Activated T-helper 17 cell treated with anti-CD3 and anti-CD28 coated beads, Interleukin-2, amount 50 U/mL, for 72 hours (primary cell): ENCODE measurements around the gene FAM174C. TPM values are rescaled to one million over a fixed set of nuclear protein-coding genes. Genes with fewer than 3 reads are reported as not detected.
"Not testable (repeated sequence)": the region's sequence is repeated elsewhere in the genome, so short reads cannot be mapped to it uniquely, and the experiment has no call there.

Experiments used
- ATAC-seq: fragments of 150-1000 bp; cut with Tn5 transposase; replicated peaks from 2 replicates; pipeline ENCODE4 v1.10.0; 2021; ENCODE audit warnings: mild to moderate bottlenecking, moderate library complexity
- H3K27ac Mint-ChIP-seq: one replicate; pipeline ENCODE4 v1.8.0; 2022; ENCODE audit warnings: mixed read lengths
- H3K27me3 Mint-ChIP-seq: one replicate; pipeline ENCODE4 v1.8.0; 2022; ENCODE audit warnings: mixed read lengths
- H3K36me3 Mint-ChIP-seq: one replicate; pipeline ENCODE4 v1.8.0; 2022; ENCODE audit warnings: low read depth, mild to moderate bottlenecking, mixed read lengths
- H3K4me1 Mint-ChIP-seq: one replicate; pipeline ENCODE4 v1.8.0; 2022; ENCODE audit warnings: mixed read lengths
- H3K4me3 Mint-ChIP-seq: one replicate; pipeline ENCODE4 v1.8.0; 2022; ENCODE audit warnings: mild to moderate bottlenecking, mixed read lengths
- H3K9me3 Mint-ChIP-seq: one replicate; pipeline ENCODE4 v1.8.0; 2022; ENCODE audit warnings: mixed read lengths
- total RNA-seq, 2 donors: library from RNA; stranded (reverse); gene quantifications; one replicate each; pipeline ENCODE4 v1.2.3, GENCODE V29; 2022

The FAM174C gene
- total RNA-seq, 2 donors from 2014 or later, result 52.9 to 85.9 TPM

DNA sequence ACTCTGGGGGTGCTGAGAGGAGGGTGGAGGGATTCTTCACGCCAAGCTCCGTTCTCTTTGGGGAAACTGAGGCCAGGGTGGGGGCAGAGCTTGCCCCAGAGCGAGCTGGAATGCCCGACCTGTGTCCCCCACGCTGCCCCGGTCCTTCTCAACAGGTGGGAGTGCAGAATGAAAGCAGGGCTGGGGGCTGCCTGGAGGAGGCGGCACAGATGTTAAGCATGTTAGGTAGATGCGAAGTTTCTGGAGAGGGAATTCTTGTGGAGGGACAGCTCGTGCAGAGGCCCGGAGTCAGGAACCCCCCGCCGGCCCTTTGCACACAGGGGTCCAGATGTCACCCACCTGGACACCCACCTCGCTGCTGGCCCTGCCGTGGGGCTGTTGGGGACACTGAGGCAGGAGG, 19.4 kb downstream of the FAM174C start:
- Mint-ChIP-seq H3K27ac (no peak overlapping the region), H3K36me3 (no peaks in the 10 kb centered on the region), H3K9me3 (no peaks in the 10 kb centered on the region), H3K27me3 (peaks cover 6% of the 10 kb centered on the region), H3K4me1 (no peaks in the 10 kb centered on the region), H3K4me3 (no peak overlapping the region)
- no peak for ATAC-seq

DNA sequence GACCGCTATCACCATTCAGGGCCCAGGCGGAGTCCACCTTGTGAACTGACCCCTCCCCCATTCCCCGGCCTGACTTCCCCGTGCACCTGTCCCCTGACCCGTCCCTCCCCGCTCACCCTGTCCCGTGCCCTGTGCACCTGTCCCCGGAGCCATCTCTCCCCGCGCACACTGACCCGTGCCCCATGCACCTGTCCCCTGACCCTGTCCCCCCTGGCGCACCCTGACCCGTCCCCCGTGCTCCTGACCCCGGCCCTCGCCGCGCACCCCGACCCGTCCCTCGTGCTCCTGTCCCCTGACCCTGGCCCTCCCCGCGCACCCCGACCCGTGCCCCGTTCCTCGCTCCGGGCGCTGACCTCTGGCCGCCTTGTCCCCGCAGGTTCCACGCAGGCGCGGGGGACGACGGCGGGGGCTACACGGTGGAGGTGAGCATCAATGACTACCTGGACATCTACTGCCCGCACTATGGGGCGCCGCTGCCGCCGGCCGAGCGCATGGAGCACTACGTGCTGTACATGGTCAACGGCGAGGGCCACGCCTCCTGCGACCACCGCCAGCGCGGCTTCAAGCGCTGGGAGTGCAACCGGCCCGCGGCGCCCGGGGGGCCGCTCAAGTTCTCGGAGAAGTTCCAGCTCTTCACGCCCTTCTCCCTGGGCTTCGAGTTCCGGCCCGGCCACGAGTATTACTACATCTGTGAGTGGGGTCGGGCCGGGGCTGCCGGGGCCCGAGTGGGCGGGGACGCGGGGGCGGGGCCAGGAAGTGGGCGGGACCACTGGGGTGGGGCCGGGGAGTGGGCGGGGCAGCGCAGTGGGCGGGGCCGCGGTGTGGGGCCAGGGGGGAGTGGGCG, 20.1 kb downstream of the FAM174C start:
- no peak overlapping the region for H3K4me3 Mint-ChIP-seq
- no peaks in the 10 kb centered on the region for H3K36me3 Mint-ChIP-seq
- no peaks in the 10 kb centered on the region for H3K9me3 Mint-ChIP-seq
- peaks cover 6% of the 10 kb centered on the region for H3K27me3 Mint-ChIP-seq
- no peak for ATAC-seq
- H3K27ac Mint-ChIP-seq, result no peak overlapping the region
- no peaks in the 10 kb centered on the region for H3K4me1 Mint-ChIP-seq

DNA sequence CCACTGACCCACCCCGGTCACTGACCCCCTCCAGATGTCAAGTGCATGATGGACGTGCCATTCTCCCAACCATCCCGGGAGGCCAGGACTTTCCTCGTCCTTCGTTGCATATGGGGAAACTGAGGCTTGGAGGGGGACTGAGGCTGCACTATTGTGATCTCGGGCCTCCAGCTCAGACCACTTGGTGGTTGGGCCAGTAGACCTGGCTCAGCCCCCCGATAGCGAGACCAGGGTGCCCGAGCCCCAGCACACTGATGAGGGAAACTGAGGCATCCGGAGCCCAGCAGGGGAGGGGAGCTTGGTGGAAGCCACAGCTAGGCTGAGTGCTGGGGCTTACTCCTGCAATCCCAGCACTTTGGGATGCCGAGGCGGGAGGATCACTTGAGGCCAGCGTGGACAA, 20.7 kb downstream of the FAM174C start:
- no peaks in the 10 kb centered on the region for H3K9me3 Mint-ChIP-seq
- no peak overlapping the region for H3K4me3 Mint-ChIP-seq
- no peaks in the 10 kb centered on the region for H3K4me1 Mint-ChIP-seq
- no peak overlapping the region for H3K27ac Mint-ChIP-seq
- no peak for ATAC-seq
- peaks cover 6% of the 10 kb centered on the region for H3K27me3 Mint-ChIP-seq
- H3K36me3 Mint-ChIP-seq, result no peaks in the 10 kb centered on the region

DNA sequence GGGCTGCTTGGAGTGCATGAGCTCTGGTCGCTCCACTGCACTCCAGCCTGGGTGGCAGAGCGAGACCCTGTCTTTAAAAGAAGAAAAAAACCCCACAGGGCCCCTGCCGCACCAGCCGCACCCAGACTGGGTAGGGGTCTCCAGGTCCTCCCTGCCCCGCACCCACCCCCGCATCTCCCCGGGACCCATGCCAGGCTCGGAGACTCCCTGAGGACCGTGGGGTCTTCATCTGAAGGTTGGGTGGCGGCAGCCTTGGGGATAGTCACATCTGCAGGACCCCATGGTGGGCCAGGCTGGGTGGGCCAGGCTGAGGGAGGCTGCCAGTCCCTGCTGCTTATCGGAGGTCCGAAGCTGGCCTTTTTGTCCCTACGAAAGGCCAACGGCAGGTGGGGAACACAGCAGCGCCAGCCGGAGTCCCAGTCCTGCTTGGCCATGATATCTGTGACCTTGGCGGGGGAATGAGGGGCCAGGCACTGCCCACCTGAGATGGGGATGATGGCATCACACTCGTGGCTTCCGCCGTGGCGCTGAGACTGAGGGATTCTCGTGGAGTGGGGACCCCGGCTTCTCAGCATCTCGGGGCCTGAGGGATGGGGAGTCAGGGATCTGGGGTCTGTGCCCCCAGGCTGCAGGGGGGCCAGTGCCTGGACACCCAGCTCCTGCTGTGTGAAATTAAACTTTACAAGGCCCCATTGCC, 21.4 kb downstream of the FAM174C start:
- H3K27ac Mint-ChIP-seq, result no peak overlapping the region
- H3K4me1 Mint-ChIP-seq, result no peaks in the 10 kb centered on the region
- no peak for ATAC-seq
- peaks cover 6% of the 10 kb centered on the region for H3K27me3 Mint-ChIP-seq
- H3K4me3 Mint-ChIP-seq, result no peak overlapping the region
- H3K36me3 Mint-ChIP-seq, result no peaks in the 10 kb centered on the region
- no peaks in the 10 kb centered on the region for H3K9me3 Mint-ChIP-seq

DNA sequence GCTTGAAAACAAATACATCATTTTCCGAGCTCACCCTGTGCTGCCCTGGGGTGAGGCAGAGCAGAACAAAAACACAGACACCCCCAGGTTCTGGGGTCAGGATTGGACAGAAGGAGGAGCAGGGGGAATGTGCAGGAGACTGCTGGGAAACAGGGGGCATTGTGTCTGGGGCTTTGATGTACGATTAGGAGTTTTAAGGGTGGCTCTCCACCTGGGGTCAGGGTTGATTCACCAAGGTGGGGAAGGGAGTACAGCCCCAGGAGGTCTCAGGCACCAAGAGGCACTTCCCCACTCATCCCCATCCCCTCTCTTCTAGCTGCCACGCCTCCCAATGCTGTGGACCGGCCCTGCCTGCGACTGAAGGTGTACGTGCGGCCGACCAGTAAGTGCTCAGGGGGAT, 22.9 kb downstream of the FAM174C start:
- Mint-ChIP-seq H3K27me3 (no peaks in the 10 kb centered on the region), H3K27ac (no peak overlapping the region), H3K36me3 (no peaks in the 10 kb centered on the region), H3K9me3 (no peaks in the 10 kb centered on the region), H3K4me1 (no peaks in the 10 kb centered on the region), H3K4me3 (no peak overlapping the region)
- ATAC-seq, result no peak

DNA sequence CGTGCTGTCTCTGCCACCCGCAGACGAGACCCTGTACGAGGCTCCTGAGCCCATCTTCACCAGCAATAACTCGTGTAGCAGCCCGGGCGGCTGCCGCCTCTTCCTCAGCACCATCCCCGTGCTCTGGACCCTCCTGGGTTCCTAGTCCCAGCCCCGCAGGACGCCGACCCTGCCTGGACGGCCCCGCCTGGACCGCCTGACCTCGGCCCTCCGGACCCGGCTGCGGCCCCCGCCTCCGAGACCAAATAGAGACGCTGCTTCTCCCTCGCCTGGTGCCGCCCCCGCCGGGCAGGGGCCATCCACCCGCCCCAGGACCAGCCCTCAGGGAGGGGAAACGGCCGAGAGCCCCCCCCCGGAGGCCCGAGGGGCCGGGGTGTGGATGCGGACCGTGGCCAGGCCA, 24.5 kb downstream of the FAM174C start:
- Mint-ChIP-seq H3K36me3 (no peaks in the 10 kb centered on the region), H3K27ac (no peak overlapping the region), H3K4me1 (no peaks in the 10 kb centered on the region), H3K4me3 (no peak overlapping the region), H3K9me3 (no peaks in the 10 kb centered on the region), H3K27me3 (no peaks in the 10 kb centered on the region)
- no peak for ATAC-seq

DNA sequence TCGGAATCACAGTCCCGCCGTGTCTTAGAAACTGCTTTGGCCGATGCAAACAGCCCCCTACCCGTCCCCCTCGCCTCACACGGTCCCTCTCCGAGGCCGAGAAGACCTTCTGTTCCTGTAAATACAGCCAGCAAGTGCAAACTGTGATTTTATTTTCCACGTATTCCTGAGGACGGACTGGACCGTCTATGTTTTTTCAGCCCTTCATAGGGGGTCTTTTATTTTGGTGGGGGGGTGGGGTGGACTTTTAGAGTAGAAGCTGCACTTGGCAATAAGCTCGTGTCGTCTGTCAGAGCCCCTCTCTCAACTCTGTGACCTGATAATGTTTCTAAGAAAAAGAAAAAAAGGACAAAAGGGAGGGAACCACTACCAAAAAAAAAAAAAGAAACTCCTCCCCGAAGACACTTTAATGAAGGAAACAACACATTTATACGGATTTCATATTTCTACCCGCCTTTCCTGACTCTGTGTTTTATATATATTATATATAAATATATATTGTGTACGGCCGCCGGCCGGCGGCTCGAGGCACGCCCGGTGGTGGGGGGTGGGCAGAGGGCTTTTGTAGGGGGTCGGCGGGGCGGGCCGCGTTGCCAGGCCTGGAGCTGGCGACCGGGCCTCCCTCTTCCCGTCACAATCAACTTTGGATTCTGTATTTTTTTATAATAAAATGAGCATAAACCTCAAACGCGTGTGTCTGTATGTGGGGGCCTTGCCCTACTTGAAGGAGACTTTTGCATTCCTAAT, 25.6 kb downstream of the FAM174C start:
- Mint-ChIP-seq H3K4me3 (no peak overlapping the region), H3K36me3 (no peaks in the 10 kb centered on the region), H3K9me3 (no peaks in the 10 kb centered on the region), H3K27me3 (no peaks in the 10 kb centered on the region), H3K4me1 (no peaks in the 10 kb centered on the region), H3K27ac (no peak overlapping the region)
- ATAC-seq, result no peak

DNA sequence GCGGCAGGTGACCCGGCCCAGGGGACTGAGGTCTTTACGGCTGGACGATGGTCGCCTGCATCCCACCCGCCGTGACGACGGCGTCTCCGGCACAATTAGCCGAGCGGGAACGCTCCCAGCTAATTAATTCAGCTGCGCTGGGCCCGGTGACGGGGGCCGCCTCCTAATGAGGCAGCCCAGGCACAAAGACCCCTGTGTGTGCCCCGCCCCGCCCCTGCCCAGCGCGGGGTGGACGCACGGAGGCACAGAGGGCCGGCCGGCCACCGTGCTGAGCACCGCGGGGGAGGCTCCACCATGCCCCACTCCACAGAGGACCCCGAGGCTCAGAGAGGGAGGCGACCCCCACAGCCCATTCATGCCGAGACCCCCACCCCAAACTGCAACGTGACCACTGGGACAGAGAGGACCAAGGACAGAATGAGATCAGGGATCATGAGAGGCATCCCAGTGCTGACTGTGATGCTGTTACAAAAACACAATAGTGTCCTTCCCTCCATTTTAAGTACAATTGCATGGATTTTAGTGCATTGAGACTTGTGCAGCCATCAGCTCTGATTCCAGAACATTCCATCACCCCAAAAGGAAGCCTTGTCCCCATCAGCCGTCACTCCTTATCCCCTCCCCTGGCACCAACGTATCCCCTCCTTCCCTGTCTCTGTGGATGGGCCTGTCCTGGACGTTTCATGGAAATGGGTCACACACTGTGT, 27.4 kb downstream of the FAM174C start:
- Mint-ChIP-seq H3K27ac (no peak overlapping the region), H3K36me3 (no peaks in the 10 kb centered on the region), H3K4me1 (no peaks in the 10 kb centered on the region), H3K27me3 (no peaks in the 10 kb centered on the region), H3K4me3 (no peak overlapping the region), H3K9me3 (no peaks in the 10 kb centered on the region)
- ATAC-seq, result no peak

DNA sequence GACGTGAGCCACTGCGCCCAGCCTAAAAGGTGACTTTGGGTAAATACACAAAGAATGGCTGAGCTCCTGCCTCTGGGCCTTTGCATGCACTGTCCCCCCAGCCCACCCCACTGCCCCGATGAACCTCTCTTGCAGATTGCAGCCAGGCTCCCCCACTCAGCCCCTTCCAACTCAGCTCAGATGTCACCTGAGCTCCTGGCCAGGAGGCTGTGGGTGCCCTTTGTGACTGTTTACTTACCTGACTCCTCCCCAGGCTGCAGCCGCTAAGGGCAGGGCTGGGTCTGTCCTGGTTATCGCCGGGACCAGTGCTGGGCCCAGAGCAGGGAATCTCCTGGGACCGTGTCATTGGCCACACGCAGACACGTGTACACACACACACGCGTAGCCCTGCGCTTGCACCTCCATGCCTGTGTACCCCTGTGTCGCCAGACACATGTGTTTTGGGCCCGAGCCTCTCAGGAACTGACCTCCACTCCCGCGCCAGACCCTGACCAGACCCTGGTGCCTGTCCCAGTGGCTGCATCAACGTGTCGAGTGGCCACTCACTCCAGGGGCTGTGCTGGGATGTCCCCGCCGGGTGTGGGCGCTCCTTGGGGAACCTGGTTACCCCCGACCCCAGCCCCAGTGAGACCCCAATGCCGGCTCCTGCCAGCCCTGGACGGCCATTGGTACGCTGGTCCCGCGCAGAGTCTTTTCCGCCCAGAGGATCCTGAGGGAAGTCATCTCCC, 29.0 kb downstream of the FAM174C start:
- H3K4me1 Mint-ChIP-seq, result no peaks in the 10 kb centered on the region
- ATAC-seq, result no peak

DNA sequence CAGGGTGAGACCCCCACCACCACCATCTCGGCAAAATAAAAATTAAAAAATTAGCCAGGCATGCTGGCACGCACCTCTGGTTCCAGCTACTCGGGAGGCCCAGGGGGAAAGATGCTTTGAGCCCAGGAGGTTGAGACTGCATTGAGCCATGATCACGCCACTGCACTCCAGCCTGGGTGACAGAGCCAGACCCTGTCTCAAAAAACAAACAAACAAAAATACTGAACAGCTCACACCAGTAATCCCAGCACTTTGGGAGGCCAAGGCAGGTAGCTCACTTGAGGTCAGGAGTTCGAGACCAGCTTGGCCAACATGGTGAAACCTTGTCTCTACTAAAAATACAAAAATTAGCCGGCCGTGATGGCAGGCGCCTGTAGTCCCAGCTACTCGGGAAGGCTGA, 30.0 kb downstream of the FAM174C start:
- ATAC-seq, H3K9me3 Mint-ChIP-seq, H3K4me1 Mint-ChIP-seq, H3K36me3 Mint-ChIP-seq, H3K27ac Mint-ChIP-seq, H3K4me3 Mint-ChIP-seq, H3K27me3 Mint-ChIP-seq: not testable (repeated sequence)

More for the DNA sequence above, 29.0 kb downstream of the FAM174C start:
- Mint-ChIP-seq H3K27ac (no peak overlapping the region), H3K9me3 (no peaks in the 10 kb centered on the region), H3K36me3 (no peaks in the 10 kb centered on the region), H3K4me3 (no peak overlapping the region), H3K27me3 (no peaks in the 10 kb centered on the region)

DNA sequence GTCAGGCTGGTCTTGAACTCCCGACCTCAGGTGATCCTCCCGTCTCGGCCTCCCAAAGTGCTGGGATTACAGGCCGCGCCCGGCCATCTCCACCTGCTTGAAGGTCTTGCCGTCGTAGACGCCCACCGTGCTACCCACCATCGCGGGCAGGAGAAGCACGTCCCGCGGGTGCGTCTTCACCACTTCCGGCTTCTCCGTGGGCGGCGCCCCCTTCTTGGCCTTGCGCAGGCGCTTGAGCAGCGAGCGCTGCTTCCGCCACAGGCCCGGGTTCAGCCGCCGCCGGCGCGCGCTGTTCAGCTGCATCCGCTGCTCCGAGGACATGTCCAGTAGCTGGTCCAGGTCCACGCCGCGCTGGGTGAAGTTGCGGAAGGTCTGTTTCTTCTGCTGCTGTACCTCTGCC, 32.0 kb downstream of the FAM174C start:
- Mint-ChIP-seq H3K36me3 (no peaks in the 10 kb centered on the region), H3K27ac (no peak overlapping the region), H3K27me3 (no peaks in the 10 kb centered on the region), H3K9me3 (no peaks in the 10 kb centered on the region), H3K4me3 (no peak overlapping the region), H3K4me1 (no peaks in the 10 kb centered on the region)
- no peak for ATAC-seq

DNA sequence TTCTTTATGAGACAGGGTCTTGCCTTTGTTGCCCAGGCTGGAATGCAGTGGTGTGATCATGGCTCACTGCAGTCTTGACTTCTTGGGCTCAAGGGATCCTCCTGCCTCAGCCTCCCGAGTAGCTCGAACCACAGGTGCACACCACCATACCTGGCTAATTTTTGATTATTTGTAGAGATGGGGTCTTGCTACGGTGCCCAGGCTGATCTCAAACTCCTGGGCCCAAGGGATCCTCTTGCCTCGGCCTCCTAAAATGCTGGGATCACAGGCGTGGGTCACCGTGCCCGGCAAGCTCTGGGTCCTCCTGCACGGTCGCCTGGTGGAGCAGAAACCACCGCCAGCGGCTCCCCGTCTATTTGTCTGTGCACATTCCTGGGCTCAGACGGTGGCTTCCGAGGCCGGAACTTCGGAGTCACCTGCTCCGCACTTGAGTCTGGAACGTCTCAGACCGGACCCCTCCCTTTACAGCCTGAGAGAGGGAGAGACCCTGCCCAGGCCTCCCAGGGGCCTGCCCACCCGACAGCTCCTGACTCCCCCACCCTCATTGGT, 32.5 kb downstream of the FAM174C start:
- no peaks in the 10 kb centered on the region for H3K36me3 Mint-ChIP-seq
- no peak for ATAC-seq
- no peaks in the 10 kb centered on the region for H3K9me3 Mint-ChIP-seq
- H3K27me3 Mint-ChIP-seq, result no peaks in the 10 kb centered on the region
- no peak overlapping the region for H3K4me3 Mint-ChIP-seq
- H3K27ac Mint-ChIP-seq, result no peak overlapping the region
- no peaks in the 10 kb centered on the region for H3K4me1 Mint-ChIP-seq

DNA sequence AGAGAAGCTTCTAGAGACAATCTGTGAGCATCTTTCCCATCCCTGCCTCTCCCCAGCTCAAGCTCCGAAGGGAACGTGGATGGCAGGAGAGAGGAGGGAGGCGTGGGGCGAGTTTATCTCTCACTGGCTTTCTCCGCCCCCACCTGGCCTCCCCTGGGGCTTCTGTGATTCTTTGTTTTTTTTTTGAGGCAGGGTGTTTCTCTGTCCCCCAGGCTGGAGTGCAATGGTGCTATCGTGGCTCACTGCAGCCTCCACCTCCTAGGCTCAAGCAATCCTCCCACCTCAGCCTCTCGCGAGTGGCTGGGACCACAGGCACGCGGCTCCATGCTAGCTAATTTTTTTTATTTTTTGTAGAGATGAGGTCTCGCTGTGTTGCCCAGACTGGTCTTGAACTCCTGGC, 33.4 kb downstream of the FAM174C start:
- H3K4me1 Mint-ChIP-seq, result no peaks in the 10 kb centered on the region
- no peaks in the 10 kb centered on the region for H3K9me3 Mint-ChIP-seq
- no peak overlapping the region for H3K27ac Mint-ChIP-seq
- H3K4me3 Mint-ChIP-seq, result no peak overlapping the region
- no peak for ATAC-seq
- no peaks in the 10 kb centered on the region for H3K27me3 Mint-ChIP-seq
- H3K36me3 Mint-ChIP-seq, result no peaks in the 10 kb centered on the region
